ENCODE measurements around the gene CADPS. TPM values are rescaled to one million over a fixed set of nuclear protein-coding genes. Genes with fewer than 3 reads are reported as not detected.

CADPS gene
- total and polyA plus RNA-seq, 8 donors, result 0.50 to 2.9 (median 2.2) TPM

GRCh38 chr3:62531493-62531892 lies 343.7 kb downstream of the CADPS start:
- ATAC-seq, result no peak
- Histone ChIP-seq H3K27me3 (no peaks in the 10 kb centered on the region), H3K9me3 (no peaks in the 10 kb centered on the region), H3K36me3 (no peaks in the 10 kb centered on the region), H3K4me3 (no peak overlapping the region), H3K4me1 (no peaks in the 10 kb centered on the region), H3K27ac (no peak overlapping the region)
- intact Hi-C loops (cut with DNase I), result no loop called here
- no peak for DNase-seq
- no peak for TF ChIP-seq CTCF (IDR thresholded peaks at IDR 0.05)

GRCh38 chr3:62529230-62529629 lies 346.0 kb downstream of the CADPS start:
- intact Hi-C loops (cut with DNase I), result no loop called here
- H3K36me3 ChIP-seq, result no peaks in the 10 kb centered on the region
- DNase-seq (peak in 2 of 4 donors; percentile 34 to 35), ATAC-seq (no peak)
- no peak for TF ChIP-seq CTCF (IDR thresholded peaks at IDR 0.05)
- no peaks in the 10 kb centered on the region for H3K27me3 ChIP-seq
- H3K27ac ChIP-seq, result no peak overlapping the region
- H3K9me3 ChIP-seq, result no peaks in the 10 kb centered on the region
- H3K4me3 ChIP-seq, result no peak overlapping the region
- H3K4me1 ChIP-seq, result no peaks in the 10 kb centered on the region

DNA sequence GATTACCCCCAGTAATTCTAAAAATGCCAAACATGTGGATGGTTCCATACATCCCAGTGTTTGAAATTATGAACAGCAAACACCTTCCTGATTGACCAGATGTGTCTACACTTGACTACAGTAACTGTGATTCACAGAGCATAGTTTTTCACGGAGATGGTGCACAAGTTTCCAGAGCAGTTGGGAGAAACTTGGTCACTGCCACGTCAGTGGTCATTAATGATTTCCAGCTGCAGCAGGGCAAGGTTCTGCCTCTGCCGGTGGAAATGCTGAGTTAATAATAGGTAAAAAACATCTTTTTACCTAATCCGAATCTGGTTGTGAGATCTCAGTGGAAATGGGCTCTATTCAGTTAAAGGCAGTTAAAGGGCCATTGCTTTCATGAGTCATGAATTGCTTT lies 347.7 kb downstream of the CADPS start:
- Histone ChIP-seq H3K4me1 (no peaks in the 10 kb centered on the region), H3K27ac (no peak overlapping the region), H3K4me3 (no peak overlapping the region), H3K9me3 (no peaks in the 10 kb centered on the region), H3K36me3 (no peaks in the 10 kb centered on the region), H3K27me3 (no peaks in the 10 kb centered on the region)
- no peak for TF ChIP-seq CTCF (IDR thresholded peaks at IDR 0.05)
- DNase-seq, result no peak
- ATAC-seq, result no peak
- intact Hi-C loops (cut with DNase I), result no loop called here

GRCh38 chr3:62525281-62525680 lies 349.9 kb downstream of the CADPS start:
- no peak for TF ChIP-seq CTCF (IDR thresholded peaks at IDR 0.05)
- Histone ChIP-seq H3K27ac (no peak overlapping the region), H3K27me3 (no peaks in the 10 kb centered on the region), H3K4me3 (no peak overlapping the region), H3K9me3 (no peaks in the 10 kb centered on the region), H3K4me1 (no peaks in the 10 kb centered on the region), H3K36me3 (no peaks in the 10 kb centered on the region)
- intact Hi-C loops (cut with DNase I), result no loop called here
- peak; percentile 76 for ATAC-seq
- peak in 1 of 4 donors; percentile 1 for DNase-seq

GRCh38 chr3:62523672-62524071 lies 351.5 kb downstream of the CADPS start:
- intact Hi-C loops (cut with DNase I), result no loop called here
- ATAC-seq (no peak), DNase-seq (no peak)
- Histone ChIP-seq H3K4me3 (no peak overlapping the region), H3K27ac (no peak overlapping the region), H3K4me1 (no peaks in the 10 kb centered on the region), H3K36me3 (no peaks in the 10 kb centered on the region), H3K27me3 (no peaks in the 10 kb centered on the region), H3K9me3 (no peaks in the 10 kb centered on the region)
- no peak for TF ChIP-seq CTCF (IDR thresholded peaks at IDR 0.05)

All from left lung (tissue), 10 donors.